Stomach smooth muscle (tissue), 2 donors: ENCODE data around the gene CPNE8.

Experiments
- H3K27ac ChIP-seq: one replicate; pipeline ENCODE4 v1.7.0; 2013; ENCODE audit warnings: mild to moderate bottlenecking, low read length, inconsistent platforms
- H3K27me3 ChIP-seq, 2 donors: one replicate each; pipeline ENCODE4 v1.7.0; 2013; ENCODE audit warnings: low read length in 2 of 2; ENCODE audit not compliant: insufficient read depth in 2 of 2, control insufficient read depth in 1 of 2
- H3K36me3 ChIP-seq, 2 donors: one replicate each; pipeline ENCODE4 v1.7.0; 2013; ENCODE audit warnings: low read length in 2 of 2; ENCODE audit not compliant: control insufficient read depth in 2 of 2, insufficient read depth in 2 of 2
- H3K4me1 ChIP-seq: one replicate; pipeline ENCODE4 v1.7.0; 2013; ENCODE audit warnings: low read length; ENCODE audit not compliant: control insufficient read depth, insufficient read depth
- H3K4me3 ChIP-seq, 2 donors: one replicate each; pipeline ENCODE4 v1.7.0; 2013; ENCODE audit warnings: low read length in 2 of 2
- H3K9ac ChIP-seq, 2 donors: one replicate each; pipeline ENCODE4 v1.7.0; 2013; ENCODE audit warnings: low read length in 2 of 2, mild to moderate bottlenecking in 1 of 2
- H3K9me3 ChIP-seq, 2 donors: one replicate each; pipeline ENCODE4 v1.7.0; 2013; ENCODE audit warnings: low read length in 2 of 2; ENCODE audit not compliant: control insufficient read depth in 2 of 2
- donor health status: healthy.
- donor health status: Pancreatic carcinoma.

The CPNE8 gene

GRCh38 chr12:38892976-38893375, 12.4 kb downstream of the CPNE8 start:
- H3K36me3 ChIP-seq, result no peaks in the 10 kb centered on the region
- H3K27me3 ChIP-seq, result no peaks in the 10 kb centered on the region
- no peak overlapping the region for H3K9ac ChIP-seq
- no peaks in the 10 kb centered on the region for H3K9me3 ChIP-seq
- no peak overlapping the region for H3K27ac ChIP-seq
- H3K4me3 ChIP-seq, result no peak overlapping the region
- H3K4me1 ChIP-seq, result no peaks in the 10 kb centered on the region

DNA sequence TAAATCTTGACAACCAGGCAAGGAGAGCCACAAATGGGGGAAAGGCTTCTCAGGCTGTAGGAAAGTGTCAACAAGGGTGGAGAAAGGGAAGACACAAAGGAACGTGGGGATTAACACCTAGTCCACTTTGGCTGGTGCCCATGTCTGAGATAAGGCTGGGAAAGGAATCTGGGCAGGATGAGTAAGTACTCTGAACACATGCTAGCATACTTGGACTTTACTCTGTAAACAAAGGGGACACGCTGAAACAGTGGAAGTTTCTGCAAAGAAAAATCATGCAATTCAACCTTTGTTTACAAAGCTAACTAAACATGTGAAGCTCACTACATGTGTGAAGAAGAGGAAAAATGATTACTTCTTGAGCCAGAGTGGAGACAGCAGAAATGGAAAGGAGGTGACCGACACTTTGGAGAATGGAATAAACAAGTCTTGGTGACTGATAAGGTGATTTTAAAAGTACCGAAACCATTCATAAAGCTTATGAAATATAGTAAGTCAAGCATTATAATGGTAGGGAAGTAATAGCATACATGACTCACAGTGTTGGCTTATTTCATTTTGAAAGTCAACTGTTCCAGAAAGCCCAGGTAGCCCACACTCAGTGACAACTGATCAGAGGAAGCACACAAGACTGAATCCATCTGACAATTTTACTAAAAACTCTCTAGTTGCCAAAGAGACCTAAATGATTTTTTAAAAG, 13.2 kb downstream of the CPNE8 start:
- Histone ChIP-seq H3K9me3 (no peaks in the 10 kb centered on the region), H3K36me3 (no peaks in the 10 kb centered on the region), H3K27ac (no peak overlapping the region), H3K27me3 (no peaks in the 10 kb centered on the region), H3K4me3 (no peak overlapping the region), H3K4me1 (no peaks in the 10 kb centered on the region), H3K9ac (no peak overlapping the region)

DNA sequence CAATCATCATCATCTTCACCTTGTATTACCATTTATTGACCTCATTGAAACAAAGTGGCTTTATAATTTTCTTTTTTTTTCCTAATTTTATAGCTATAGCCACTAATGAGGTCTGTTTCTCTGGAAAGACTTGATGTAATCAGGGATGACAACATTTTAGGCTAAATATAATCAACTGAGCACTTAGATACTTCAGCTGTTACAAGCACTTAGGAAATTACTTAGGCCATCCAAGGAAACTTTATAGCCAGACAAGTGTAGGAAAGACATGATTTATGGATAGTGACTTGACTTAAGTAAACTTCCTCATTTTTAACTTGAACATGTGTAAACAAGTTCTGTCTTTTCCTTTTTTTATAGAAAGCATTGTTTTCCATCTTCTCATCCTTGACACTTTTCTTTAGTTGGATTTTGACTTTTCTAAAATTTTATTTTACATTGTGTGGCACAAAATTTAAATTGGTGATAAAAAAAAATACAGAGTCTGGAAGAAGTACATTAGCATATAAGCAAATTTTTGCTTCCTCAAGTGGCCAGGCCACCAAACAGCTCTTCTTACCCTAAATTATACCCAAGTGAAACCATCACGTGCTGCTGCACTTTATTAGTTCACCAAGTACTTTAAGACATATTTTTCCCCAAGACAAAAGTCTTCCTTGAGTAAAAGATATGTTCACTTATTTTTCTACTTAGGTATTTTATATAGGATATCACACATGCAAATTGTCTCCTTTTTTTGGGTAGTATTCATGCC, 15.1 kb downstream of the CPNE8 start:
- Histone ChIP-seq H3K9ac (no peak overlapping the region), H3K4me1 (no peaks in the 10 kb centered on the region), H3K27me3 (no peaks in the 10 kb centered on the region), H3K27ac (no peak overlapping the region), H3K9me3 (no peaks in the 10 kb centered on the region), H3K36me3 (no peaks in the 10 kb centered on the region), H3K4me3 (no peak overlapping the region)

GRCh38 chr12:38889297-38889815, 16.0 kb downstream of the CPNE8 start:
- Histone ChIP-seq H3K4me3 (no peak overlapping the region), H3K4me1 (no peaks in the 10 kb centered on the region), H3K27me3 (no peaks in the 10 kb centered on the region), H3K9me3 (no peaks in the 10 kb centered on the region), H3K27ac (no peak overlapping the region), H3K9ac (no peak overlapping the region), H3K36me3 (no peaks in the 10 kb centered on the region)

DNA sequence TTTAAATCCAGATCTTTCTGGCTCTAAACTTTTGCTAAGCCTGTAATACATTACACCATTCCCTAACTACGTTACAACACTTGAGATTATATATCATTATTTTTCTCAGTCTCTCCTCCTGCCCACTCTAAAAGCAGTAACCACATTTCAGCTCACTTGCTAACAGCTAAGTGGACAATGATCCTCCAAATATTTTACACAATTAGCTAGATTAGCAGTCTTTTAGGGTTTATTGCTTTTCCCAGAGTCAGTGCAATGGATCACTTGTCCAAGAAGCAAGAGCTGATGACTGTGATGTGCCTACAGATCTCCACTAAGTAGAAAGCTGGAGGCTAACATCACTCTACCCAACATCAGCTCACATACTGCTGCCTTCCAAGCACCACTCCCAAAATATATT, 17.6 kb downstream of the CPNE8 start:
- no peak overlapping the region for H3K27ac ChIP-seq
- H3K27me3 ChIP-seq, result no peaks in the 10 kb centered on the region
- H3K4me1 ChIP-seq, result no peaks in the 10 kb centered on the region
- H3K36me3 ChIP-seq, result no peaks in the 10 kb centered on the region
- H3K9me3 ChIP-seq, result no peaks in the 10 kb centered on the region
- H3K4me3 ChIP-seq, result no peak overlapping the region
- no peak overlapping the region for H3K9ac ChIP-seq

DNA sequence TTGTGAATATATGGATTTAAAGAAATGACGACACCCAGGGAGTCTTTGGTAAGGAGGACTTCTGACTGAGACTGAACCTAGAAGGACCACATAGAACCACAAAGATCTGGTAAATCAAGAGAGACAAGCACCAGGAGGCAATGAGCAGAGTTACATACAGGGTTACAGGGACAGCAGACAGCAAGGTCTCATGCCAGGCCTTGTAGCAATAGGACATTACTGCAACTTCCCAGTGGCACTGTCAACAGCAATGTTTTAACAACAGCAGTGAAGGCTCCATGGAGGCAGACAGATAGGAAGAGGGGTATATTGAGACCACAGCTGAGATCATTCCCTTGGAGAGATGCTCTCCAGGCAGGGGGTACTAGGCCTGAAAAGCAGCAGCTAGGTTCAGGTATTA, 18.5 kb downstream of the CPNE8 start:
- Histone ChIP-seq H3K4me1 (no peaks in the 10 kb centered on the region), H3K9ac (no peak overlapping the region), H3K9me3 (peaks cover 0 to 4% of the 10 kb centered on the region in 2 donors), H3K27ac (no peak overlapping the region), H3K27me3 (no peaks in the 10 kb centered on the region), H3K4me3 (no peak overlapping the region), H3K36me3 (no peaks in the 10 kb centered on the region)

GRCh38 chr12:38886064-38886463, 19.3 kb downstream of the CPNE8 start:
- no peaks in the 10 kb centered on the region for H3K4me1 ChIP-seq
- H3K9me3 ChIP-seq, result peaks cover 0 to 4% of the 10 kb centered on the region in 2 donors
- no peak overlapping the region for H3K4me3 ChIP-seq
- no peaks in the 10 kb centered on the region for H3K36me3 ChIP-seq
- no peak overlapping the region for H3K27ac ChIP-seq
- no peaks in the 10 kb centered on the region for H3K27me3 ChIP-seq
- H3K9ac ChIP-seq, result no peak overlapping the region

- Histone ChIP-seq H3K27me3 (no peaks in the 10 kb centered on the region), H3K27ac (no peak overlapping the region), H3K9ac (no peak overlapping the region), H3K9me3 (peaks cover 0 to 4% of the 10 kb centered on the region in 2 donors), H3K4me3 (no peak overlapping the region), H3K36me3 (no peaks in the 10 kb centered on the region), H3K4me1 (no peaks in the 10 kb centered on the region)
Measured at GRCh38 chr12:38884666-38885065, 20.7 kb downstream of the CPNE8 start.

DNA sequence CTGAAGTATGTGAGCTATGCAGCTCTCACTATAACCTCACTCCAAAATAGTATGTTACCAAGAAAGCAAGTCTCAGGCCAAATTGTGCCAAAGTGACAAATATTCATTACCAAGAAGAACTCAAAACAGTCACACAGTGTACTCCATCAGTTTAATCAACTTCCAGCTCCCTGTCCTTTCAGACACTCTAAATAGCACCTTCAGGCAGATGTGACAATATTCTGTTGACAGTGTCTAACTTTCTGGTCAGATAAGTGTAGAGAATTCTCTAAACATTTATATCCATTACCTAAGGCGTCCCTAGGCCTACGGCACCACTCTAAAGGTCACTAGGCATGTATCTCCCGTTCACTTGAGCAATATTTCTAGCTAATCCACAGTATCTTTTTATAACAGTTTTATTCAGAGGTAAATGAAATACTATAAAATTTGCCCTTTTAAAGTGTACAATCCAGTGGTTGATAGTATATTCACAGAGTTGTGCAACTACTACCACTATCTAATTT, 21.7 kb downstream of the CPNE8 start:
- no peak overlapping the region for H3K9ac ChIP-seq
- no peaks in the 10 kb centered on the region for H3K4me1 ChIP-seq
- no peaks in the 10 kb centered on the region for H3K36me3 ChIP-seq
- no peak overlapping the region for H3K4me3 ChIP-seq
- peaks cover 0 to 4% of the 10 kb centered on the region in 2 donors for H3K9me3 ChIP-seq
- no peaks in the 10 kb centered on the region for H3K27me3 ChIP-seq
- no peak overlapping the region for H3K27ac ChIP-seq

GRCh38 chr12:38880288-38880687, 25.1 kb downstream of the CPNE8 start:
- peaks cover 0 to 4% of the 10 kb centered on the region in 2 donors for H3K9me3 ChIP-seq
- no peaks in the 10 kb centered on the region for H3K4me1 ChIP-seq
- H3K27ac ChIP-seq, result no peak overlapping the region
- H3K36me3 ChIP-seq, result no peaks in the 10 kb centered on the region
- no peak overlapping the region for H3K9ac ChIP-seq
- no peaks in the 10 kb centered on the region for H3K27me3 ChIP-seq
- H3K4me3 ChIP-seq, result no peak overlapping the region

- peaks cover 0 to 4% of the 10 kb centered on the region in 2 donors for H3K9me3 ChIP-seq
- no peaks in the 10 kb centered on the region for H3K27me3 ChIP-seq
- H3K4me3 ChIP-seq, result no peak overlapping the region
- H3K36me3 ChIP-seq, result no peaks in the 10 kb centered on the region
- no peaks in the 10 kb centered on the region for H3K4me1 ChIP-seq
- no peak overlapping the region for H3K9ac ChIP-seq
- no peak overlapping the region for H3K27ac ChIP-seq
Measured at GRCh38 chr12:38878986-38879385, 26.4 kb downstream of the CPNE8 start.
